ENCODE data around the gene SH3GL1. TPM values are rescaled to one million over a fixed set of nuclear protein-coding genes. Genes with fewer than 3 reads are reported as not detected.

The SH3GL1 gene
- total RNA-seq, 2 experiments from 2014 or later: 40.3 to 41.1 TPM

DNA sequence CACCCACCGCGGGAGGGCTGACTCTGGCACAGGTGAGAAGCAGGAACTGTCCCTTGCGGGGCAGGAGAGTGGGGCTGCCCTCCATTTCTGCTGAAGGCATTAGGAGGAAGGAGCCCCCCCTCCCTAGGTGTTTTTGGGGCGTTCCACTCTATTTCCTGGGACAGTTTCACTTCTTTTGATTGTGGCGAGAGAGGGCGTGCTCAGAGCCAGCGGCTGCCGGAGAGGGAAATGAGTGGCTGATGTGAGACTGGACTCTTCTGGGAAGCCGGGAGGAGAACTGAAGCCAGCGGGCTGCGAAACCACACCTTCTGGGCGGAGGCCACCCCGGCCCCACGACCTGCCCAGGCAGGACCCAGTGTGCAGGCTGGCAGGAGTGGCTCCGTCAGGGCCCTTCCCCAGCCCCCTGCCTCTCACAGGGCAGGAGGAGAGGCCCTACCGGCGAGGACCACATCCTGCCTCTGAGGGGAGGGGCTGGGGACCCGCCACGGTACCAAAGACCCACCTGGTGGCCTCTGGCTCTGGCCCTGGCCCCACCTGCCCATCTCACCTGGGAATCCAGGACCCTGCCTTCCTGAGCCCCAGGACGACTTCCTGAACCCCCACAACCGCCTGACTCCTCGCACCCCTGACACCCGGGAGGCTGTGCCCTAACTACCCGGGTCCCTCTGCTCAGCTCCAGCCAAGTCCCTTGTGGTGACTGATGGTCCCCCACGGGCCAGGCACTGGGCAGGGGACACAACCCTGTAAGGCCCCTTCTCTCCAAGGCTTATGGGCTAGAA is 31.0 kb downstream of the SH3GL1 start:
- DNase-seq: peak; percentile 82
- Mint-ChIP-seq H3K36me3 (peaks cover 2% of the 10 kb centered on the region), H3K9me3 (no peaks in the 10 kb centered on the region), H3K4me3 (peak overlapping the region; percentile 75), H3K4me1 (peaks cover 35% of the 10 kb centered on the region), H3K27me3 (no peaks in the 10 kb centered on the region), H3K27ac (peak overlapping the region; percentile 95)

DNA sequence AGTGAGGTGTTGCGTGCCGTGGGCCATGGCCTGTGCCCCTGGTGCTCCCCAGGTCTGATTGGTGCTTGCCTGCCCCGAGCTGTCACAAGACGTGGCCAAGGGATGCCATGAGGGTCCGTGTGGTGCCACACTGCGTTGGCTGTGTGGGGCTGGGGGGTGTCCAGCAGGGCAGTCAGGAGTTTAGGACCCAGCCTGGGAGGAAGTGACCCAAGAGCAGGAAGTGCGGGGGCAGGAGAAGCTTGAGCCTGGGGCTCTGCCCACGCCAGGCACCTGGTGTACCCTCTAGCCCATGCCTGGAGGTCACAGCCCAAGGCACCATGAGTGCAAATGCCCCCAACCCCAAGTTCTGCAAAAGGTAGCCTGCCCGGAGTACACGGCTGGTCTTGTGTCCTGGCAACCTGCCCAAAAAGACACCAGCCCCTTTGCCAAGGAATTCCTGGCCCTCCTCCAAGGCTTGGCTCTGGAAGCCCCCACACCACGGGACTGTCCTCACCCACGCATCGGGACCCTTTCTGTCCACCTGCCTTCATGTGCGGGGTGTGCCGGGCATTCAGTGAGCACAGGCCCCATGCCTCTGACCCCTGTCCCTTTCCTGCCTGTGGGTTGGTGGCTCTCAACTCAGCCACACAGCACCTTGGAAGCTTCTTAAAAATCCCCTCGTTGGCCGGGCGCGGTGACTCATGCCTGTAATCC is 32.1 kb downstream of the SH3GL1 start:
- Mint-ChIP-seq H3K9me3 (no peaks in the 10 kb centered on the region), H3K27ac (peak overlapping the region; percentile 95), H3K4me1 (peaks cover 32% of the 10 kb centered on the region), H3K27me3 (no peaks in the 10 kb centered on the region), H3K4me3 (peak overlapping the region; percentile 53), H3K36me3 (no peaks in the 10 kb centered on the region)
- no peak for DNase-seq

DNA sequence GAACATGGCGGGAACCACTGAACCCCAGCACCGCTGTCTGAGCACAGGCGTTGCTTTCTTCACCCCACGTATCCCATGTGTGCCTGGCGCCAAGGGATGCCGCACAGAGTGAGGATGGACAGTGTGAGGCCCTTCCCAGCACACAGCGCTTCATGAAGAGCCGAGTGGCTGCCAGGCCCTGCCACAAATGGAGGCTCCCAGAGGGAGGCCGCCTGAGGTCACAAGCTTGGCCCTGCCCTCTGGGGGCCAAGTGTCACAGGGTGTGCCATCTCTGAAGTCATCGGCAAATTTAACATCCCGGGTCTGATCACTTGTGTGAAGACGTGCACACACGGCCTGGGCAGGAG is 32.6 kb downstream of the SH3GL1 start:
- Mint-ChIP-seq H3K4me1 (peaks cover 32% of the 10 kb centered on the region), H3K36me3 (no peaks in the 10 kb centered on the region), H3K27ac (peak overlapping the region; percentile 68), H3K4me3 (no peak overlapping the region), H3K27me3 (no peaks in the 10 kb centered on the region), H3K9me3 (no peaks in the 10 kb centered on the region)
- no peak for DNase-seq

DNA sequence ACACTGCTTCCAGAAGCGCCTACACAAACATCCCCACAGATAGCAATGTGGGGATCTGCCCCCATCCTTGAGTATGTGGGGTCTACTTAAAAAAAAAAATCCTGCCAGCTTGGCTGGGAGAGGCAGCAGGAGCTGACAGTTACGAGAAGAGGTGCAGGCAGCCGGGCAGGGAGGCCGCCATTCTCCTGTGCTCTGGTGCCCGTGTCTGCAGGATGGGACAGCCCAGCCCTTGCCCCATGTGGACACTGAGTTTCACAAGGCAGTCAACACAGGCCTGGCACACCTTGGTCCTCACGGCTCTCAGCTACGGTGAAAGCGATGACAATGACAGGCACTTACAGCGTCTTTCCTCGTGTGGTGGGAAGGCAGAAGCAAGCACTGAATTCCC is 33.0 kb downstream of the SH3GL1 start:
- H3K36me3 Mint-ChIP-seq: no peaks in the 10 kb centered on the region
- H3K27me3 Mint-ChIP-seq: no peaks in the 10 kb centered on the region
- H3K27ac Mint-ChIP-seq: no peak overlapping the region
- H3K4me1 Mint-ChIP-seq: peaks cover 29% of the 10 kb centered on the region
- no peaks in the 10 kb centered on the region for H3K9me3 Mint-ChIP-seq
- no peak for DNase-seq
- no peak overlapping the region for H3K4me3 Mint-ChIP-seq

DNA sequence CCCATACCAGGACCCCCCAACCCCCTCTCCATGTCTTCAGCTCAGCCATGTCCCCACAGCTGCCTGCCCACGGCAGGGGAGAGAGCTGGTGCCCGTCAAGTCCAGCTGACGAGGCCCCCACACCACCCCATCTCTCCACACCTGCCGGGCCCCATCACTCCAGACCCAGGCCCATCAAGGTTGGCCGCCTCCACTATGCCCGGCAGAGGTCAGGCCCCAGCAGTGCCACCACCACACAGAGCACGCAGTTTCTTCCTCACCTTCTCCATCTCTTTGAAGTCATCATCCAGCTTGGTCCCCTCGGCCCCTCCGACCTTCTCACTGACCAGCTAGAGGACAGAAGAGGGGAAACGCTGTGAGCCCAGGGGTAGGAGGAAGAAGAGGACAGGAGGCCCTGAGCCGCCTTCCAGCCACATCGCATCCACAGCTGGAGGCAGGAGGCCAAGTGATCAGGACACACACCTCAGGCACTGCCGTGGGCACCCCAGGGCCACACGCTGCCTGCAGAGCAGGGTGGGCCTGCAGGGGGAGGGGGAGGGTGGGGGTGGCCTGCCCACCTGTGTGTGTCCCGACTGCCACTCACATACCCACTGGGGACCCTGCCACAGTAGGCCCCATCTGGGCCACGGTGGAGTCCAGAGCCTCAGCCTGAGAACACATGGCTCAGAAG is 33.5 kb downstream of the SH3GL1 start:
- H3K4me3 Mint-ChIP-seq: no peak overlapping the region
- H3K36me3 Mint-ChIP-seq: no peaks in the 10 kb centered on the region
- H3K9me3 Mint-ChIP-seq: no peaks in the 10 kb centered on the region
- H3K4me1 Mint-ChIP-seq: peaks cover 29% of the 10 kb centered on the region
- DNase-seq: no peak
- H3K27me3 Mint-ChIP-seq: no peaks in the 10 kb centered on the region
- peak overlapping the region; percentile 42 for H3K27ac Mint-ChIP-seq

DNA sequence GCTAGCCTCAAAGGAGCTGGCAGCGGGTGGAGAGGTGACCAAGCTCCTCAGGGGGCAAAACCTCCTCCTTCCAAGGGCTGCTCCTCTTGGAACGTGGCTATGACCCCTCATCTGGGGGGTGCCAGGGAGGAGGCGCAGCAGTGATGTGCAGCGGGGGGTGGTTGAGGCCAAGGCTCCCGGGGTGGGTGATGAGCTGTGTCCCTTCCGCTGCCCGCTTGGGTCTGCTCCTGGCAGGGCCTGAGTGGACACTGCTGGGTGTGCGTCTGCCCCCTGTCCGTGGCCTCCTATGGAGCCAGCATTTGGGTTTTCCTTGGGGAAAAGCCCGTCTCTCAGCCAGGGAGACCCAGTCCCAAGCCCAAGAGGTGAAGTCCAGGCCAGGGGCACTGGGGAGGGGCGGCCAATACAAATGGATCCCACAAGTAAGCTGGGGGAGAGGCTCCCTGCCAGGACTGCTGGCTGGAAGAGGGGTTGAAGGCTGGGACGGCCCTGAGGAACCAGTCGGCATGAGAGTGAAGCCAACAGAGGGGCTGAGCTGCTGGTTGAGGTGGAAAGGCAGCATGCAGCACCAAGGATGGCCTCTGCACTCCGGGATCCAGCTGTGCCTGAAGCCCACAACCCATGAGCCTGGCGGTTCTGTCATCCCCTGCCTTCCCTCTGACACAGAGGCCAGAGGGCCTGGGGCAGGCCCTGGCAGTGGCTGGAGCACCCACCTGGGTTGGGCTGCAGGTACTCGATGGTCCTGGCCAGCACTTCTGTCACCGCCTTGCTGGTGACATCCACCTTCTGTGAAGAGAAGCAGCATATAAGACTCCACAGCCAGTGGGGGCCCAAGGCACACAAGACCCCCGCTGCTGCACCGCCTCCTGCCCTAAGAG is 34.3 kb downstream of the SH3GL1 start:
- H3K4me3 Mint-ChIP-seq: no peak overlapping the region
- no peaks in the 10 kb centered on the region for H3K36me3 Mint-ChIP-seq
- H3K27ac Mint-ChIP-seq: no peak overlapping the region
- H3K9me3 Mint-ChIP-seq: no peaks in the 10 kb centered on the region
- H3K27me3 Mint-ChIP-seq: no peaks in the 10 kb centered on the region
- peaks cover 28% of the 10 kb centered on the region for H3K4me1 Mint-ChIP-seq
- DNase-seq: no peak

DNA sequence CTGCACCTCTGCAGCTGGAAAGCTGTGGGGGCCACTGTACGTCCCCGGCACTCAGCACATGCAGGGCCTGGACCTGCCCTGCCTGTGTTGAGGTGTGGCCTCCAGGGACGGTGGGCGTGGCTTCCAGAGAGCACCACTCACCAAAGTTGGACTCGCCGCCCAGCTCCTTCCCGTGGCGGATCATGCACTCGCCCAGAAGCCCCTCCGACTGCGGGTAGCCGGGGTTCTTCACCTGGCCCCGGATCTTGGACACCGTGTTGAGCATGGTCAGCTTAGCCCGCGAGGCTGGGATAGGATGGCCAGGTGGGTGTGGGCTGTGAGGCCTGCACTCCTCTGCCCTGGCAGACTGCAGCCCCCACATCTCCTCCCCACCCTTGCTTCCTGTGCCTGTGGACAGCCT is 35.0 kb downstream of the SH3GL1 start:
- Mint-ChIP-seq H3K4me1 (peaks cover 23% of the 10 kb centered on the region), H3K27ac (no peak overlapping the region), H3K27me3 (no peaks in the 10 kb centered on the region), H3K36me3 (no peaks in the 10 kb centered on the region), H3K9me3 (no peaks in the 10 kb centered on the region), H3K4me3 (no peak overlapping the region)
- DNase-seq: no peak

DNA sequence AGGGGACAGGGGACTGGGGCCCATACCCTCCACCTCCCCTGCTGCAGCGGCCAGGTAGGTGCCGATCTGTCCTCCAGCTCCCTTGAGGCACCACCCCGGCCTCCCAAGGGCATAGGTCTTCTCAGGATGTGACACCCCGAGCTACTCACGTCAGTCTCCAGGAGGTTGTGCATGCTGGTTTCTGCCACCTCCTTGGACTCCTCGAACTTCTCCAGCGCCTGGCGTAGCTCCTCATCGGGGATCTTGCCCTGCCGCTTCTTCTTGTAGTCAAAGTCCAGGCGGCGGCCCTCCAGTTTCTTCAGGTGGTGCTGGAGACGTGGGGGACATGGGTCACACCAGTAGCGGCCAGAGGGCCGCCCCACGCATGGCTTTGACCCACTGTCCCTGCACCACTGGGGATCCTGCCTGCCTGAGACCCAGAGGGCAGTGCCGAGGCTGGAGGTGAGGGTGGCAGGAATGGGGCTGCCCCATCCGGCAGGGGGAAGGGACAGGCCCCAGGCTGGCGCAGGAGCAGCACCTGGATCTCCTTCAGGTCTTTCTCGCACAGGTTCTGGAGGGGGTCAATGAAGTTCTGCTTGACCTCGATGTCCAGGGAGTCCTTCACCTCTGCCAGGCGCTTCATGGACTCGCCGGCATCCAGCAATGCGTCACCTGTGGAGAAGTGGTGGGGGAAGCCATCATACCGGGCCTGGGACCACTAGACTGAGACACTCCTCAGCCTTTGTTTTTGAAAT is 36.6 kb downstream of the SH3GL1 start:
- no peak for DNase-seq
- no peaks in the 10 kb centered on the region for H3K9me3 Mint-ChIP-seq
- H3K27ac Mint-ChIP-seq: no peak overlapping the region
- H3K27me3 Mint-ChIP-seq: no peaks in the 10 kb centered on the region
- no peaks in the 10 kb centered on the region for H3K36me3 Mint-ChIP-seq
- no peak overlapping the region for H3K4me3 Mint-ChIP-seq
- H3K4me1 Mint-ChIP-seq: peaks cover 10% of the 10 kb centered on the region

DNA sequence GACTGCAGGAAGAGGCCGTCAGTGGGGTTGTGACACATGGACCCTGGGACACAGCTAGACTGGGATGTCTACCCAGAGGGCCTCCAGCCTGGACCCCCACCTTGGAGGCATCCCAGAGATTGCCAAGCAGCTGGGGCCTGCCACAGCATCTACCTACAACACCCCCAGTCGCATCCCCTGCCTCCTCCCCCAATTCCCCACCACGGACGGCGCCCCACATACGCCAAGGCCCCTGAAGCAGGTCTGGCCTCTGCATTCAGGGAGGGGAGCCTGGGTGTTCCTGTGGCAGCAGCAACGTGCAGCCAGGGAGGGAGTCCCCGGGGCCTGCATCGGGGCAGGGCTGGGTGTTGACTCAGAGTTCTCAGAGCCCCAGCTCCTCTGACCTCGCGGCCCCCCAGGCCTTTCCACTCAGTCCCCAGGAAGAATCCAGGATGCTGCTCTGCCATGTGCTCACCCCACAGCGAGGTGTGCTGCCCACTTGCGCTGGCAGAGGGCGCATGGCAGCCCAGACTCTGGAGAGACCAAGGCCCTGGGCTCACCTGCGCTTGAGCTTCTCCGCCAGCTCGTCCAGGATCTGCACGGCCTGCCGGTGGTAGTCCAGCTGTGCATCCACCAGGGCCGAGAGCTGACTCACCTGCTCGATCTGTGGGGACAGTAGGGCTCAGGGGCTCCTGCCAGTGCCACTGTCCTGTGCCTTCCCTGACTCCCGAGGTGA is 37.4 kb downstream of the SH3GL1 start:
- Mint-ChIP-seq H3K27ac (no peak overlapping the region), H3K4me3 (no peak overlapping the region), H3K4me1 (peaks cover 5% of the 10 kb centered on the region), H3K9me3 (no peaks in the 10 kb centered on the region), H3K27me3 (no peaks in the 10 kb centered on the region), H3K36me3 (no peaks in the 10 kb centered on the region)
- no peak for DNase-seq

DNA sequence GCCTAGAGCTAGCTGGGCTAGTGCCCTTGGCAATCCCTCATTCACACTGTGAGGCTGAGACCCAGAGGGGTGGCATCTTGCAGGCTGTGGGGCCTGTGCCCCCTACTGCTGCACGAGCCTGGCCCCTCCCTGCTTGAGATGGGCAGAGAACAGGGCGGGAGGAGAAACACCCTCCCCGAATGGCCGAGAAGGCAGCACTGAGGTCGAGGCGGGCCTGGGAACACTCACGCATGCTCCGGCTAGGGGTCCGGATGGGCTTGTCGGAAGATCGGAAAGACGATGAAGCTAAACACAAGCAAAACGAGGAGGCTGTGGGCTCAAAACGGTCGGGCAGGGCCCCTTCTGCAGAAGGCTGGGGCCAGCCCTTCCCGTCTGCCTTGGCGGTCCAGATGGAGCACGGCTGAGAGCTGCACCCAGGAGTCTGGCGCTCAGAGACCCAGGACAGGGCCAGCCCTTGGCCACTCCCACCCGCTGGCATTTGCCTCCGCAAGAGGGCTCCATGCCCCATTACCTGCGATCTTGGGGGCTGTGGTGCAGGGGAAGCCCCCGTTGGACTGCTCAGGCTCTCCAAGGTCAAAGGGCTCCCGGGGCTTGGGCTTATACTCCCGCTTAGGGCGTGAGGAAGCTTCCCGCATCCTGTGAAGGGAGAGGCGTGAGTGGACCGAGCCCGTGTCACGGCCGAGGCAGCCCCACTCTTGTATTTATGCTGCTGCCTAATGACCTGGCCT is 38.1 kb downstream of the SH3GL1 start:
- no peaks in the 10 kb centered on the region for H3K27me3 Mint-ChIP-seq
- H3K36me3 Mint-ChIP-seq: no peaks in the 10 kb centered on the region
- peaks cover 1% of the 10 kb centered on the region for H3K4me1 Mint-ChIP-seq
- no peak for DNase-seq
- H3K27ac Mint-ChIP-seq: no peak overlapping the region
- no peak overlapping the region for H3K4me3 Mint-ChIP-seq
- no peaks in the 10 kb centered on the region for H3K9me3 Mint-ChIP-seq

DNA sequence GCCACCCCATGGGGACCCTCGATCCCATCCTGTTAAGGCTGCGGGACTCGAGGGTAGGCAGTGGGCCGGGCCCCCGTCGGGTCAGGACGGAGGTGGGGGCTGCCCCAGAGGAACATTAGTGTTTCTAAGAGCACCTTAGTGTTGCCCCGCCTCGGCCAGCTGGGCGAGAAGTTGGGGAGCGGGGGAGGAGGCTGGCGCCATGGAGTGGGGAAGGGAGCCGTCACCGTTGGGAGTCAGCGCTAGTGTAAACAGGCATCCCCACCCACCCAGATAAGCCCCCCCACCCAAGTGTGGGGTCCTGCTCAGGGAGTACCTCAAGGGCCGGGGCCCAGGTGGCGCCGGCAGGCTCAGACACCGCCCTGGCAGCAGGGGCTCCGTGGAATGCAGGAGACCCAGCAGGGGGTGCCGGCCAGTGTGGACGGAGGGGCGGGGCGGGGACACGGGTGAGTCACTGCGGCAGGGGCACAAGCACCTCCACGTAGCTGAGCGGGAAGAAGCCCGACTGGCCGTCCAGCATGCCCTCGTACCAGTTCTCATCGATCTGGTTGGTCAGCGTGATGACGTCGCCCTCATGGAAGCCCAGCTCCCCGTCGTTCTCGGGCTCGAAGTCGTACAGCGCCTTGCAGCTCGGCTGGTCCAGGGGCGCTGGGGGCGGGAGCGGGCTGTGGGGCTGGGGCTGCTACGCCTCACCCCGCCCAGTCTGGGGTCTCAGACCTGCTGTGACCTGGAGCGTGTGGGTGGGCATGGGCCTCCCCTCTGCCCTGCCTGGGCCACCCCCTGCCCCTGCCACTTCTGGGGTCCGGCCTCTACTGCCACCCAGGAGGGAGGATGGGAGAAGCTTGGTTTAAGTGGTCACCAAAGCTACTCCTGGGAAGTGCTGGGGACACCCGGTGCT is 38.9 kb downstream of the SH3GL1 start:
- Mint-ChIP-seq H3K4me1 (no peaks in the 10 kb centered on the region), H3K27ac (no peak overlapping the region), H3K27me3 (no peaks in the 10 kb centered on the region), H3K36me3 (no peaks in the 10 kb centered on the region), H3K4me3 (no peak overlapping the region), H3K9me3 (no peaks in the 10 kb centered on the region)
- no peak for DNase-seq

DNA sequence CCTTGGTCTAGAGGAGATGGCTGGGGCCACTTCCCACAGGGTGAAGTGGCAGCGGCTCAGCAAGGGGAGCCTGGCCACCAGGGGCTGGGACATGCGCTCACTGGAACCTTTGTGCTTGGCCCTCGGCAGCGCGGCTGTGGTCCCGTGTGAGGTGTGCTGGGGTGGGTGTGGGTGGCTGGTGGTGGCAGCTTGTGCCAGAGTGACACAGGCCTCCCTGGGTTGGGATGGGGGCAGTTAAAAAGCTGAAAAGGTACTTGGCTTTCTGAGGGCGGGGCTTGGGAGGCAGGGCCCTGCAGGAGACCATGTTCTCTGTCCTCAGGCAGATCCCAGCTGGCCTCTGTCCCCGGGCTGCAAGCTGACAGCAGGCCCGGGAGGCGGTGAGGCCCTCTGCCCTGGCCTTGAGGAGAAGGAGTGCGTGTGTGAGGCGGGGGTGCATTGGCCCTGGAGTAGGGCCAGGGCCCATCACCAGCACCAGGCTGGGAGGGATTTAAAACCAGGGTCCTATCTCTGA is 39.7 kb downstream of the SH3GL1 start:
- Mint-ChIP-seq H3K9me3 (no peaks in the 10 kb centered on the region), H3K4me1 (no peaks in the 10 kb centered on the region), H3K4me3 (no peak overlapping the region), H3K27me3 (no peaks in the 10 kb centered on the region), H3K27ac (peak overlapping the region; percentile 34), H3K36me3 (no peaks in the 10 kb centered on the region)
- DNase-seq: no peak

All from activated naive CD8-positive, alpha-beta T cell treated with anti-CD3 and anti-CD28 coated beads for 36 hours (primary cell).